NCI-H2107 treated with DMSO at 0.1 percent for 48 hours (cell line): ENCODE data around the gene HOXA9.

Experiments used
- DNase-seq: peaks from one replicate; lab custom pipeline; 2025; ENCODE audit not compliant: unreplicated experiment; lab: John Stamatoyannopoulos, UW

HOXA9 gene

DNA sequence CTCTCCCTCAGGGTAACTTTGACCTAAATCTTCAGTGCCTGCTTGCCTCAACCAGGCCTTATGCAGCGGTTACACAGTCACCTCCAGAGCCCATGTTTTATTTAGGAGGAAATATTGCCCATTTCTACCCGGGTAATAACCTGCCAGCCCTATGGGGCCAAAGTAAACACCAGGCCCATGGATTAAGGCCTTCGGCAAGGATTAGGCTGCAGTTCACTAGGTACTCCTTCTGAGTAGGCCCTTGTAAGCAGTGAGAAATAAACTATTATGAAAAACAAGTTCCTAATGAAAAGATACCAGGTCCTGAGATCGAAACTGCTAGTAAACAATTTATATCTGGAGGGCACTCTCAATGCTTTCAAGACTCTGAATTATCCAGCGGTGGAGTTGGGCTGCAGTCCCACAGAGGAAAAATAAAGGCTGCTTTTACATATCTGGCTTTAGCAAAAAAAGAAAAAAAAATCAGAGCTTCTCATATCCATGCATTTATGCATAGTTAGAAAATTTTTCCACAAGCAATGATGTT lies 12.5 kb upstream of the HOXA9 start:
- no peak for DNase-seq

DNA sequence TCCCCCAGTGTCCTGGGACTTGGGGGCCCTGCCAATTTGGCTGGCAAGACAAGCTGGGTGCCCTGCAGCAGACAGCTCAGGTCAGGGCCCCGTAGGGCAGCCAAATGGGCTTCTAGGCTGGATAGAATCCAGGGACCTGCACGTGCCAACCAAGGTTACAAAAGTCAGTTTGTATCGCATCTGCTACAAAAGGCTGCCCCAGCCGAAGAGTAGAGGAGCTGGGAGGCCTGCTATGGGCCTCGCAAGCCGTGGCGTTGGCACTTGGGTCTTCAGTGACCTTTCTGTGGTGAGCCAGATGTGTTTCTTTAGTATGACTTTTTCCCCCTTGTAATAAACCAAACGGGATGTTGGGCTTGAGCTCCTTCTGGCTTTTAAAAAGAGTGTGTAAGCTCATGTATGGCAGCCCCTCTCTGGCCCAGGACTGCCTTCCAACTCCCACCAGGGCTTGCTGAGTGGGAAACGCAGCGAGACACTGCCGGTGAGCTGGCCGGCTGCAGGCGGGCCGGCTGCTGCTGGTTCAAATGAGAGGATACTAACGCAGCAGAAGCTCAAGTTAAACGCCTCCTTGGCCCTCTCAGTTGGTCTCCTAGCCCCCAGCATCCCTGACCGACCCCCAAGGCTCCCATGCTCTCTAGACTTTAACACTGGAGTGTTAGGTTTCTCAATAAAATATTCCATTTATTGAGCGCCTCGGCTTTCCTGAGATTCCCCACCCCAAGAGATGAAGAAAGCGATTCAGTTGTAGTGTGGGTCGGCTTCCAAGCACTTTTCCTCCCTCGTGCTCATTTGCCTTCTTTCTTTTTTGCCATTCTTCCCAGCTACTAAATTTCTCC lies 11.8 kb upstream of the HOXA9 start:
- no peak for DNase-seq

DNA sequence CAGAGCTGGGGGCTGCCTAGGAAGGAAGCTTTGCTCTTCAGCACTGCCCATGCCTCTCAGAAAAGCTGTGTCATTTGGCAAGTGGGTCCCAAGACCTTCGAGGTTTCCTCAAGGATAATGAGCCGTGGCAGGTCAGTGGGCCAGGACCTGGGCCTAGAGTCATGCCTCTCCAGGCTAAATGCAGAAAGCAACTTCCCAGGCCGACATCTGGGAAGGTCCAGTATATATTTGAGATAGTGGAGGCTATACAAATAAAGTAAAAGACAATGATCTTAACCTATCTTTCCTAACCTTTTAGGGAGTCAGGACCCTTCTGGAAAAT lies 11.1 kb upstream of the HOXA9 start:
- no peak for DNase-seq

DNA sequence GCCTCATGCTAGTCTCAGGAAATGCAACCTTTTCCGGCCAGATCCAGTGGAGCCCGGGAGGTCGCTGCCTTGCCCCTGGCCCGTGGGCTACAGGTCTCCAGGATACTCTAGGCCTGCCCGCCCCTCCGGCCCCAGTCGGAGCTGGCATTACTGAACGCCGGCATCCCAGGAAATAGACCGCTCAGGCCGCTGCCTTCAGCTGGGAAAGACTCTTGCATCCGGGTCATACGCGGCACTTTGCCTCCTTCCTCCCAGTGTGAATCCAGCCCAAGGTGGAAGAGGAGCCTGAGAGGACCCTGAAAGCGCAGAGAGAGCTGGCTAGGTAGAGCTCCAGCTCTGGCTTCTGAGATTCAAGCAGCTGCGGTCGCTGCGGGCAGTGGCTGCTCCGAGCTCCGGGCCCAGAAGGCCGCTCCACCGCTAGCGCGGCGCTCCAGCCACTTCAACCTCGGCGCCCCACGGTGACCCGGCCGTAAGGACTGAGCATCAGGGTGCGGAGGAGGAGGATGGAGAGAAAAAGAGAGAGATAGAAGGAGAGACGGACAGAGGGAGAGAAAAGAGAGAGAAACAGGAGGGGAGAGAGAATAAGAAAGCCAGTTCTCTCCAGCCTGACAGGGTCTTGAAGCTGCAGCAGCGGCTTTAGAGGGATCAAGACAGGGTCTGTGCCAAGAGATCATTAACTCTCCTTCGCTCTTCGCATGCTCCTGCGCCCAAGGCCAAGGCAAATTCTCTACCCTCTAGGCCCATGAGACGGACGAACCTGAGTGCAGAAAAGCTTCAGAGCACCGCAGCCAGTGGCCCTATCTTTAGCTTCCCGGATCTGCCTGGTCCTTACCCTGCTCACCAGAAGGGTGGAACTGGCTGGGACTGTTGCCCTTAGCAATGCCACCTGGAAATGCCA lies 10.5 kb upstream of the HOXA9 start:
- DNase-seq = no peak

DNA sequence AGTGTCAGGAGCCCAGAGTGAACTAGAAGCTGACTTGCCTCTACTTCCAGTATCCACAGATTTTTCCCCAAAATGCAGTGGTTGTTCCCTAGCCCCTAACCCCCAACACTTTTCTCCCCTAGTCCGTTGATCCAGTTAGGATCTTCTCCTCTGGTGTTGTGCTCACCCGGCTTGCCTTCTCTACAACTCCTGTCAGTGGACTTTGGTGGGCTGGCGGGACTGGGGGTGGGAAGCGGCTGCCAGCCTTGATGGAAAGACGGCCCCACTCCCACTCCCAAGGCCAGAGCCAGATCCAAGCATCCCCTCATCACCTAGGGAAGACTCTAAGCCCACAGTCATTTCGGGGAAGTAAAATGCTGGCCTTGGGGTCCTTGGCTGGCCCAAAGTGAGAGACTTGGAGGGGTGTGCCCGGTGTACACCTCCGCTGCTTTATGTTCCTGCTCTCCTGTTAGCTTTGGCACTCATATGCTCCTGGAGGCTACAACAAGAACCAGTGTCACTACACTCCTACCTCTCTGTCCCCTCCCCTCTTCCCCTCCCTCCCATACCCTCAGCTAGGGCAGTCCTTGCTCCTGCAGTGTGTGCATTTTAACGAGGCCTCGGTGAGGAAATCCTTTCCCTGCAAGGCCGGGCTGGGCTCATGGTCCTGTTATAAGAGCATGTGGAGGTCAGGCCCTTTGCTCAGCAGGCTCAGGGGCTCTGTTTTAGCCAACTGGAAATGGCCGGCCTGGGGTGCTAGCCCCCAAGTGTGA lies 9.7 kb upstream of the HOXA9 start:
- no peak for DNase-seq

DNA sequence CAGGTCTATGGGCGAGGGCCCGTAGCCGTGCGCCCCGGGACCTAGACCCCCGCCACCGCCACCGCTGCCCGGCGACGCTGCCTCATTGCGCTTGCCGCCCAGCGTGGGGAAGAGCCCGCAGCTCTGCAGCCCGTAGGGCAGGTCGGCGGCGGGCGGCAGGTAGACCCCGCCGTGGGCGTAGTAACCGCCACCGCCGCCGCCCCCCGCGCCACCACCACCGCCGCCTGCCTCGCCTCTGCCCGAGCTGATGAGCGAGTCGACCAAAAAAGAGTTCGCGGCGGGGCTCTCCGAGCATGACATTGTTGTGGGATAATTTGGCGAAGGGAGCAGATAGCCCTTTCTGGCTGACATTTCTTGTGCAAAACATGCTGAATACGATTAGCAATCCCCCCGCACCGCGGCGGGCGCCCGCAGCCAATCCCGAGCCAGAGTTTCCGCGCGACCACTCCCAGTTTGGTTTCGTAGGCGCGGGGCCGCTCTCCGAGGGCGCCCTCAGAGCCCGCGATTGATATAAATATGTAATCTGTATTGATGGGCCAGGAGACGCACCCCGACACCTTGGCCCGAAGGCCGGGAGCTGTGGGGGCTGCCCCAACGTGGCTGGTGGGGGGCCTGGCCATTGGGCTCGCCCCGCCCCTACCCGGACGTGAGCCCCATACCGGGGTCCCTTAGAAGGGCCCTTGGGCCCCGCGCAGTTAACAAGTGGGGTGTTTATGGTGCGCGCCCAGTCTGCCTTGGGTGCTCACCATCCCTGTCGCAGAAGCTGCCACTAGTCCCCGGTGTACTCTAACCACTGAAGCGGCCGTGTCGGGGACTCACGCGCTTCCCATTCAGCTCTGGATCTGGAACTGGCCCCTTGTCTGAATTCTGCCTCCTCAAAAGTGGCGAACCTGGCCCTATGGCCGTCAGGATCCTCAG lies 8.9 kb upstream of the HOXA9 start, which contains the start of gene HOXA10:
TSS of gene HOXA10 (minus strand) at position 365 of the 918 bp plus-strand sequence. CDS start at position 351, 14 bp downstream.
- no peak for DNase-seq

DNA sequence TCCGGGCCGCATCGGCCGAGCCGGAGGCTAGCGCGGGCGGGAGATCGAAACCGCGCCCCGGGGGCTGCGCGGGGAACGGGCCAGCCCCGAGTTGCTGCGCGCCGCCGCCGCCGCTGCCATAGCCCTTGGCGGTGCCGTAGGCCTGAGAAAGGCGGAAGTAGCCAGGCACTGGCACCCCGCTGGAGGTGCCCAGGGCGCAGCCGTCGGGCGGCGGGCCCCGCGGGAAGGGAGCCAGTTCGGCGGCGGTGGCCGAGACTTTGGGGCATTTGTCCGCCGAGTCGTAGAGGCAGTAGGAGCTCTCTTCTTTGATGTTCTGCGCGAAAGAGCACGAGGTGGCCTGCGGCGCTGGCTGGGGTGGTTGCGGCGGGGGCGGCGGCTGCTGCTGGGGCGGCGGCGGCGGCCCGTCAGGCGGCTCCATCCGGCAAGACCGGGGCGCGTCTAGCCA lies 8.2 kb upstream of the HOXA9 start:
- no peak for DNase-seq

DNA sequence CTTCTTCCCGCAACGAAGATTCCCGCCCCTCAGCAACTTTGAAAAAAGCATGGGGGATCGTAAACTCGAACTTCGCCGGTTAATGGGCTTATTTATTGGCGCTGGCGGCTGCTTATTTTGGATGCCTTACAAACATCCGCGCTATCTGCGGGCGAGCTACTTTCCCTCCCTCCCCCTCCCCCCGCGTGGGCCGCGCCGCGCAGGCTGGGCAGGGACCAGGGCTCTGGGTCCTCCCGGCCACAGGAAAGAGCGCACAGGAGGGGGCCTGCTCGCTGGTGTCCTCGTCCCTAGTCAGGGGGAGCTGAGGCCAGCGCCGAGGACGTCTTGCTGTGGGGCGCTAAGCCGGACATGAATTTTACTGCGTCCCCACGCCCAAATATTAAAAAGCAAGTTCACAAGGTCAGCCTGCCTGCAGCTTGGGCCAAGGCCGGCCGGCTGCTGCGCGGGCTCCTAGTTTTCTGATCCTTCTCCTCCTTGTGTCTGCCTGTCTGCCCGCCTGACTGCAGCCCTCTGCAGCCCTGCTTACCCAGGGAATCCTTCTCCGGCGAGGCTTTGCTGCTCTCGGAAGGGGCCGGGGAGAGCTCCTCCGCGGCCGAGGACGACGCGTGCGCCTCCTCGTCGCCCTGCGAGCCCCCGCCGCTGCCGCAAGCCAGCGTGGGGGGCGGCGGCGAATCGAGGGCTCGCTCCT lies 7.6 kb upstream of the HOXA9 start:
- no peak for DNase-seq

DNA sequence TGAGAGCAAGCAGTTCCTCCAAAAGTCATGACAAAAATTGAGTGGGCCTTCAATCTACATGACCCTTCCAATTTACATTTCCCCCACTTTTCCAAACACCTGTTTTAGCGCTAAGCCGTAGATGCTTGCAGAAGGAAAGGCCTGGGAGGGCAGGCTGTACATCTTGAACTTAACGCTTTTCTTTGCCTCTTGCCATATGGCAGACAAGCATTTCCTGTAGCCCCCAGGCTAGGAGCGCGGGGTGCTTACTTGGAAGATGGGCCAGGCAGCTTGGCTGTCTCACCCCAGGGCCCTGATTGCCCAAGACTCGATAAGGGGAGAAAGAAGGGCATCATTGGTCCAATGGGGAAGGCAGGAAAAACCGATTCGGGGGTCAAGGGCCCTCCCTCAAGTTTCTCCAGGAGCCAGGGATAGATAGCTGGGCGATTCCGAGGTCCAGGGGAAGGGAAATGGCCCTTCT lies 7.0 kb upstream of the HOXA9 start:
- no peak for DNase-seq

DNA sequence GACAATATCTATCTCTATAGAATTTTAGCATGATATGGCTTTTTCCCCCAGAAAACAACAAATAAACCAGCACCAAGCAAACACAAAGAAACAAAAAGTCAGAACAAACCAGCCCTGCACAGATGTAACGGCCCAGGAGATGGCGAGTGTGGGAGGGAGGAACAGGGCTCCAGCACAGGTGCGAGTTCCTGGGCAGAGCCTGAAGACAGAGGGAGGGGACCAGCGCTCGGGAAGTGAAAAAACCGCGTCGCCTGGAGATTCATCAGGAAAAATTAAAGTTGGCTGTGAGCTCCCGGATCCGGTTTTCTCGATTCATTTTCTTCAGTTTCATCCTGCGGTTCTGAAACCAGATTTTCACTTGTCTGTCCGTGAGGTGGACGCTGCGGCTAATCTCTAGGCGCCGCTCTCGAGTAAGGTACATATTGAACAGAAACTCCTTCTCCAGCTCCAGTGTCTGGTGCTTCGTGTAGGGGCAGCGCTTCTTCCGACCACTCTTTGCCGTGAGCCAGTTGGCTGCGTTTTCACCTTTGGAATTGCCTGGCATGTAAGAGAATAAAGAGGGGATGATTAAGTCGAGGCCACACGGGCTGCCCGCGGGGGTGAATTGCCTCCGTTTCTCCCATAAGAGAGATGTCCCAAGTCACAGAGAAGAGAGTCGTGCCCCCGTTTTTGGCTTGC lies 6.4 kb upstream of the HOXA9 start:
- no peak for DNase-seq

DNA sequence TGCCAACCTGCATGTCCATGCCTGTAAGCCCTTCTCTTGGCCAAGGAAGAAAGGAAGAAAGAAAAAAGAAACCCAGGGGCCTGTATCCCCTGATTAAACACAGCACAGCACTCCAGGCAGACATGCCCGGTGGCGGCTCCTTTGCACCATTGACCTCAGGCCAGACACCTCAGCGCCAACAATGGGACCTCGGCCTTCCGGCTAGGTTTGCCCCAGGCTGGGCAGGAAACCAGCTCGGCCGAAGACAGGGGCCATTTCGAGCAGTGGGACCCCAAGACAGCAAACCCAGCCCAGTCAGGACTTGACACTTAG lies 5.9 kb upstream of the HOXA9 start:
- DNase-seq = no peak

DNA sequence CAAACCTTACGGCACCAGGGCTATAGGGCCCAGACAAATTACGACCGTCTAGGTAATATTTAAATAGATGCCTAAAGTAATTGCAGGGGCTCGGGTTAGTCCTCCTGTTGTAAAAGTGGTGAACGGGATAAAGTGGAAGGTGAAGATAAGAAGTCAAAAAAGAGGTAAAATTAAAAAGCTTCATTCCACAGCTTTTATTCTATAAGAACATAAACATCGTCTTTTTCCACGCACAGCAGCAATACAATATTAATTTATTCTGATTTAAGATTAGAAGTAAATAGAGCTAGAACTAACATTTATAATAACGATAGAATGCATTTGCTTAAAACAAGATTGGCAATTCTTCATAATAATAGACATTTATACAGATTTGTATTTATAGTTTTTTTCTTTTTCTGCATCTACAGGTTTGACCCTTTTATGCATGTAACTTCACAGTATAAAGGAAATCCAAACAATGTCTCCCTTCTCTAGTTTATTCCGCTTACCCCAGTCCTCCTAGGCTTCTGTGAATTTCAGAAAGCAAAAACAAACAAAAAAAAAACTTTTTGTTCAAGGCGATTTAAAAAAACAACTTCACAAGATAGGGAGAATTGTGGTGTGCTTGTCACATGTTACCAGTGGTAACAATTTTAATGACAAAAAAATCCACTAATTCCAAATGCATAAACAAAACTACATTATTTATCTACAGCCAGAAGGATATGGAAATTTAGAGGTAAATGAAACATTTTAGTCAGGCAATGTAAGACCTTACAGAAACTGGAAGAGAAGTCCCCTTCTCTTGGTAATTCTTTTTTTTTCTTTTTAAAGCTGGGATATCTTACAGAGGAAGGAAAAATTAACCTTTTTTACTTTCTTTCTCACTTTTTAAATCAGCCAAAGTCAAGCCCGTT lies 5.3 kb upstream of the HOXA9 start:
- no peak for DNase-seq

DNA sequence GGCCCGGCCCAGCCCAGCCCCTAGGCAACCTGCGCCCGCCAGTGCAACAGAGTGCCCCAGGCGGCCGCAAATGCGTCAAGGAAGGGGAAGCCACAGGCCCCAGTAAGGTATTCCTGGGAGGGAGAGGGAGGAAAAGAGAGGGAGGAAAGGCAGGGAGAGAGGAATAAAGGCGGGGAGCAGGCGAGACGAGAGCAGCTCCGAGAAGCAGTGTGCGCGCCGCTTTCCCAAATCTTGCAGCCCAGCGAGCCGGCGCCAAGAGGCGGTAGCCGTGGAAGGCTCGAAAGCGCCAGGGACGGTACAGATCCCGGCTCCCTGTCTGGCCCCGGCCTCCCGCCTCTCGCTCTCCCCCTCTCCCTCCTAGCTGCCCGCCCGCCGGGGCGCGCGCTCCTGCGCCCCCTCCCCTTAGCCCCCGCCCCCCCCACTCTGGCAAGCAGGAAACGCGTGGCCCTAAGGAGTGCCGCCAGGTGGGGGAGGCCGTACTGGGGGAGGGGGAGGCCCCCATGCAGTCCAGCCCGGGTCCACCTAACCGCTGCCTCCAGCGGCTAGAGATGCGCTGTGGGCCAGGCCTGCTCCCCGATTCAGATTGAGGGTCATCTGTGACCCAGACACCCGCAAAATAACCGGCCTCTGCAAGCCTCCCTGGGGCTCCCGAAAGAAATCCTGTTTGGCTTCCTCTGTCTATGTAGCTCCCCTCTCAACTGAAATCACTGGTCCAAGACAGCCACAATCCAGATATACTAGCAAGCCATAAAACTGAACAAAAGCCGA lies 4.5 kb upstream of the HOXA9 start:
- no peak for DNase-seq

DNA sequence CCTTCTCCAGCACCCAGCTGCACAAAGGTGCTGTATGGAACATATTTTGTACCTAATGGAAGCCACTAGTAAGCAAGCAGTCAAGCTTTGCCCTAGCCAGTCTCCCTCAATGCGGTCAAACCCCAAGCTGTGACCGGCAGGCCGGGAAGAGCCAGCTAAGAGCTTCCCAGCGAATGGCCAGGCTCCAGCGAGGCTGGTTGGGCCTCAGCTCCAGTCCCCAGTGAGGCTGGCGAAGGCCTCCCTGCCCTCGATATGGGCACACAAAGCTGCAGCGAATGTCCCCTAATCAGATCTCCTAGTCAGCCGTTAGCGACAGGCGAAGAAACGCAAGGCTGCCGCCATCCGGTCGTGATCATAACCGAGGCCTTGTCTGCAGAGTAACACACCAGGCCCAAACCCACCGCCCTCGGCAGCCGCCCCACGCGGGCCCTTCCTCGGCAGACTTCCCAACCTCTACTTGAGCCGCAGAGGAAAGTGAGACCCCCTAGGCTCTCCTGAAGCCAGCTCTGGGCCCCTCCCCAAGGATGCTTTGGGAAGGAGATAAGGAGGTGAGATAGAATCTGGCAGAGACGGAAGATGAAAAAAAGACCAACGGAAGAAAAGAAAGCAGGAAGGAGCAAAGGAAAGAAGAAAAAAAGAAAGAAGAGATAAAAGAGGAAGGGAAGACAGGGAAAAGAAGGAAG lies 3.1 kb upstream of the HOXA9 start:
- no peak for DNase-seq

DNA sequence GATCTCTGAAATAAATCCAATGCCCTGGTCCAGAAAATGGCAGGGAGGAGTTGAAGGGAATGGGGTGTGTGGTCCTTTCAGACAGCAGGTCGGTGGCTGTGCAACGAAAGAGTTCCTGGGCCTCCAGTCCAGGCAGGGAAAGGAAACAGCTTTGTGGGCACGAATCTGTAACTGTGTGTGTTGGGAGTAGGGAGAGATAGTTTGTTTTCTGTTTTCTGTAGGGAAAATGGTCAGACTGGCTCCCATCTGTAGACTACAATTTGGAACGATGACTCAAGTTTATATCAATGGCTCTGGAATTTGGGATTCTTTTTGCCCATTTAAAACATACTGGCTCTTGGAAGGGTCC lies 2.6 kb upstream of the HOXA9 start:
- no peak for DNase-seq

DNA sequence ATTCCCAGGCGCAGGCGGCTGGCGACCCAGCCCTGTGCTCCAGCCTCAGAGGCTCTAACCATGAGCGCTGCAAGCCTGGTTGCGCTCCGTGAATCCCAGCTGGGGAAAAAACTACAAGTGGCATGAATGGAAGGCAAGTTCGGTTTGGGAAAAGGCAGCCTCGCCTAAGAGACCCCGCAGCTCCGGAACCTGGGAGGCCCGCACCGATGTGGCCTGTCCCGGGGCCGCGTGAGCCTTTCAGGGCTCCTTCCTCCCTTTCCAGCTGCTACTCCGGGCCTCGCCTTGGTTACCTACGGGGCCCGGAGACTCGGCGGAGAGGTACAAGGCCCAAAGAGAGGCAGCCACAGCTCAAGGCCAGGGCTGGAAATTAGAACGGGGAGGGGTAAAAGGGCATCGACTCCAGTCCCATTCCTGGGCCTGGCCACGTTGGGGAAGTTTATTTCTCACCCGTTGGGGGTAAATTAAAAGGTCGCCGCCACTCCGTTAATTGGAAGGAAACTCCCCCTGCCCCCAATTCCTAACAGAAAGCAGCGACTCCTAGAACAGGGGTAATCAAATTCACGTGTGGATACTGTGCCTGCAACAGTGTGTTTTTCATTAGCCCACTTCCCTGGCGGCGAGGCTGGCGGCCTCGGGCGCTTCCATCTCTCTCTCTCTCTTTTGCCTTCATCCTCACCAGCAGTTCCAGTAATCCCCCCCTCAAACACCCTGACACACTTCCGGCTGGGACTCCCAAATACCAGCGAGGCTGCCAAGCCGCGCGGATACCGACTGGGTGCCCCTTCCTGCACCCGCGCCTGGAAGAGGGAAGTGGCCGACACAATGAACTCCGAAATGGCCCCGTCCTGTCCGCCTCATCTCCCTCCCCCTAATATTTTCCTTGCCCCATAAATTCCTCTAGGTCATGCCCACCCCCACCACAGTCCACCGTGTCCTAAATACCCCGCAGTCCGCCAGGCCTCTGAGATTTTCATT lies 1.5 kb upstream of the HOXA9 start:
- no peak for DNase-seq
